HepG2 (cell line): ENCODE results near the gene FAAP20. TPM values are rescaled to one million over a fixed set of nuclear protein-coding genes. Genes with fewer than 3 reads are reported as not detected.

Experiments used
- EED ChIP-seq: sonication (generic); formaldehyde crosslinking; IDR thresholded peaks from 2 replicates; pipeline ENCODE4 v1.5.0; 2020; ENCODE audit warnings: mild to moderate bottlenecking, missing genetic modification reagents
- ELK4 ChIP-seq: sonication (generic); formaldehyde crosslinking; IDR thresholded peaks from 2 replicates; pipeline ENCODE4 v1.9.0; 2021; ENCODE audit warnings: missing genetic modification reagents, borderline replicate concordance
- GFI1 ChIP-seq: sonication (generic); formaldehyde crosslinking; IDR thresholded peaks from 2 replicates; pipeline ENCODE4 v1.5.0; 2020; ENCODE audit warnings: missing genetic modification reagents, mild to moderate bottlenecking, borderline replicate concordance
- KLF16 ChIP-seq, 2 experiments: sonication (generic) in 1 of 2; formaldehyde crosslinking in 1 of 2; IDR thresholded peaks; 2 replicates each; pipeline versions ENCODE4 v1.6.1 to v1.8.0; 2016 to 2023; ENCODE audit warnings: missing genetic modification reagents in 2 of 2, missing compliant biosample characterization in 1 of 2
- NR2F1 ChIP-seq, 2 experiments: fragments of 450-650 bp in 1 of 2; formaldehyde crosslinking in 1 of 2; IDR thresholded peaks; 2 replicates each; pipeline versions ENCODE4 v1.5.0 to v1.6.1; 2016 to 2020; ENCODE audit warnings: mild to moderate bottlenecking in 1 of 2, missing compliant biosample characterization in 1 of 2, missing genetic modification reagents in 1 of 2, moderate library complexity in 1 of 2
- PHB2 ChIP-seq: fragments of 450-650 bp; IDR thresholded peaks from 2 replicates; pipeline ENCODE4 v1.6.1; 2018; ENCODE audit not compliant: partially characterized antibody
- REPIN1 ChIP-seq: sonication (generic); formaldehyde crosslinking; IDR thresholded peaks from 2 replicates; pipeline ENCODE4 v1.8.0; 2022; ENCODE audit warnings: missing genetic modification reagents, low read depth, mild to moderate bottlenecking, borderline replicate concordance
- TEAD3 ChIP-seq: optimal IDR thresholded peaks from 2 replicates; pipeline ENCODE3; 2016; ENCODE audit warnings: borderline replicate concordance
- TFAP4 ChIP-seq: sonication (generic); IDR thresholded peaks from 2 replicates; pipeline ENCODE4 v1.6.1; 2016; ENCODE audit warnings: low read depth, borderline replicate concordance
- UBTF ChIP-seq: sonication (generic); formaldehyde crosslinking; IDR thresholded peaks from 2 replicates; pipeline ENCODE4 v1.4.0; 2020; ENCODE audit warnings: mild to moderate bottlenecking, missing genetic modification reagents
- XRCC5 ChIP-seq: fragments of 200-400 bp; formaldehyde crosslinking; optimal IDR thresholded peaks from 2 replicates; pipeline ENCODE3; 2017; ENCODE audit warnings: mild to moderate bottlenecking, low read length
- ZBTB1 ChIP-seq: sonication (generic); formaldehyde crosslinking; IDR thresholded peaks from 2 replicates; pipeline ENCODE4 v1.4.0; 2020; ENCODE audit warnings: missing genetic modification reagents, borderline replicate concordance
- ZNF138 ChIP-seq: sonication (generic); formaldehyde crosslinking; IDR thresholded peaks from 2 replicates; pipeline ENCODE4 v1.5.0; 2020; ENCODE audit warnings: mild to moderate bottlenecking, low read depth, missing genetic modification reagents
- ZNF382 ChIP-seq: sonication (generic); formaldehyde crosslinking; IDR thresholded peaks from 2 replicates; pipeline ENCODE4 v1.5.0; 2020; ENCODE audit warnings: missing genetic modification reagents, mild to moderate bottlenecking, borderline replicate concordance
- ZNF430 ChIP-seq: sonication (generic); formaldehyde crosslinking; IDR thresholded peaks from 2 replicates; pipeline ENCODE4 v1.9.0; 2021; ENCODE audit warnings: mild to moderate bottlenecking, missing genetic modification reagents
- ZNF432 ChIP-seq: sonication (generic); formaldehyde crosslinking; IDR thresholded peaks from 2 replicates; pipeline ENCODE4 v1.5.0; 2020; ENCODE audit warnings: missing genetic modification reagents, mild to moderate bottlenecking, borderline replicate concordance
- ZNF747 ChIP-seq: sonication (generic); formaldehyde crosslinking; IDR thresholded peaks from 2 replicates; pipeline ENCODE4 v1.8.1; 2023; ENCODE audit warnings: missing genetic modification reagents, mild to moderate bottlenecking, borderline replicate concordance
- polyA plus RNA-seq, 8 experiments: library from polyadenylated mRNA; depleted of rRNA in 3 of 8; stranded (reverse) in 7 of 8; unstranded in 1 of 8; fragments of >200 nt; fragmentation: Illumina TruSeq in 4 of 8; extraction: Trizol in 4 of 8; gene quantifications; 2 replicates each; pipeline versions ENCODE4 v1.2.1 to v1.2.3, GENCODE V29; 2011 to 2016; ENCODE audit warnings: low read depth in 4 of 8, missing spikeins in 1 of 8, mixed read lengths in 1 of 8; ENCODE audit not compliant: insufficient read depth in 1 of 8
- total RNA-seq, 5 experiments: library from RNA; depleted of rRNA; stranded (reverse); fragments of >200 nt; fragmentation: Illumina TruSeq; extraction: Trizol; gene quantifications; 2 replicates each; pipeline ENCODE4 v1.2.3, GENCODE V29; 2016; ENCODE audit warnings: low read depth in 1 of 5
- TF ChIP-seq, protein P1 (sequence below): sonication (generic); formaldehyde crosslinking; IDR thresholded peaks from 2 replicates; pipeline ENCODE4 v1.5.0; 2020; ENCODE audit warnings: missing genetic modification reagents
- TF ChIP-seq, protein P2 (sequence below): sonication (generic); formaldehyde crosslinking; IDR thresholded peaks from 2 replicates; pipeline ENCODE4 v1.9.0; 2021; ENCODE audit warnings: missing genetic modification reagents, mild to moderate bottlenecking, borderline replicate concordance
- TF ChIP-seq, protein P3 (sequence below): sonication (generic); formaldehyde crosslinking; IDR thresholded peaks from 2 replicates; pipeline ENCODE4 v1.5.0; 2020; ENCODE audit warnings: mild to moderate bottlenecking, missing genetic modification reagents, moderate library complexity

Gene FAAP20
- total and polyA plus RNA-seq, 2 of the 13 experiments (the other 11 are each of a cell fraction or from before 2014, with no cell fraction given) = 9.6 to 10.8 TPM

DNA sequence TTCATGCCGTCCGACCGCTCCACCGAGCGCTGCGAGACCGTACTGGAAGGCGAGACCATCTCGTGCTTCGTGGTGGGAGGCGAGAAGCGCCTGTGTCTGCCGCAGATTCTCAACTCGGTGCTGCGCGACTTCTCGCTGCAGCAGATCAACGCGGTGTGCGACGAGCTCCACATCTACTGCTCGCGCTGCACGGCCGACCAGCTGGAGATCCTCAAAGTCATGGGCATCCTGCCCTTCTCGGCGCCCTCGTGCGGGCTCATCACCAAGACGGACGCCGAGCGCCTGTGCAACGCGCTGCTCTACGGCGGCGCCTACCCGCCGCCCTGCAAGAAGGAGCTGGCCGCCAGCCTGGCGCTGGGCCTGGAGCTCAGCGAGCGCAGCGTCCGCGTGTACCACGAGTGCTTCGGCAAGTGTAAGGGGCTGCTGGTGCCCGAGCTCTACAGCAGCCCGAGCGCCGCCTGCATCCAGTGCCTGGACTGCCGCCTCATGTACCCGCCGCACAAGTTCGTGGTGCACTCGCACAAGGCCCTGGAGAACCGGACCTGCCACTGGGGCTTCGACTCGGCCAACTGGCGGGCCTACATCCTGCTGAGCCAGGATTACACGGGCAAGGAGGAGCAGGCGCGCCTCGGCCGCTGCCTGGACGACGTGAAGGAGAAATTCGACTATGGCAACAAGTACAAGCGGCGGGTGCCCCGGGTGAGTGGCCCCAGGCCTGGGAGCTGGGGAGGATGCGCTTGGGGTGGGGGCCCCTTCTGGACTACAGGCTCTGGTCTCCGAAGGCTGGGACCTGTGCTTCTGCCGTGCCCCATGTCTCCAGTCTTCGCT is 34.7 kb upstream of the FAAP20 start (continued):
- TF ChIP-seq UBTF (CRISPR knock-in tag) (peak; percentile 90), TEAD3 (CRISPR knock-in tag) (no peak), NR2F1 (CRISPR knock-in tag; IDR thresholded peaks at IDR 0.05) (no peak), TFAP4 (peak; percentile 48; the same call in 1 of the 2 replicates), ZNF430 (CRISPR knock-in tag) (no peak), ZNF432 (0 out of 2 replicates have a peak, but pooled peaks have one; percentile 71), GFI1 (CRISPR knock-in tag) (no peak), ZBTB1 (CRISPR knock-in tag) (no peak), KLF16 (CRISPR knock-in tag; IDR thresholded peaks at IDR 0.05) (no peak), ZNF382 (CRISPR knock-in tag) (no peak), XRCC5 (no peak), REPIN1 (CRISPR knock-in tag) (no peak), ZNF138 (CRISPR knock-in tag) (peak; percentile 70; the same call in 1 of the 2 replicates), EED (CRISPR knock-in tag) (peak; percentile 88; the same call in 1 of the 2 replicates), ELK4 (no peak), PHB2 (no peak), ZNF747 (CRISPR knock-in tag) (0 out of 2 replicates have a peak, but pooled peaks have one; percentile 56)
- TF ChIP-seq, protein P1, sequence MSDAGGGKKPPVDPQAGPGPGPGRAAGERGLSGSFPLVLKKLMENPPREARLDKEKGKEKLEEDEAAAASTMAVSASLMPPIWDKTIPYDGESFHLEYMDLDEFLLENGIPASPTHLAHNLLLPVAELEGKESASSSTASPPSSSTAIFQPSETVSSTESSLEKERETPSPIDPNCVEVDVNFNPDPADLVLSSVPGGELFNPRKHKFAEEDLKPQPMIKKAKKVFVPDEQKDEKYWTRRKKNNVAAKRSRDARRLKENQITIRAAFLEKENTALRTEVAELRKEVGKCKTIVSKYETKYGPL = no peak
- TF ChIP-seq, protein P2, sequence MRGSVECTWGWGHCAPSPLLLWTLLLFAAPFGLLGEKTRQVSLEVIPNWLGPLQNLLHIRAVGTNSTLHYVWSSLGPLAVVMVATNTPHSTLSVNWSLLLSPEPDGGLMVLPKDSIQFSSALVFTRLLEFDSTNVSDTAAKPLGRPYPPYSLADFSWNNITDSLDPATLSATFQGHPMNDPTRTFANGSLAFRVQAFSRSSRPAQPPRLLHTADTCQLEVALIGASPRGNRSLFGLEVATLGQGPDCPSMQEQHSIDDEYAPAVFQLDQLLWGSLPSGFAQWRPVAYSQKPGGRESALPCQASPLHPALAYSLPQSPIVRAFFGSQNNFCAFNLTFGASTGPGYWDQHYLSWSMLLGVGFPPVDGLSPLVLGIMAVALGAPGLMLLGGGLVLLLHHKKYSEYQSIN (CRISPR knock-in tag) = no peak
- TF ChIP-seq, protein P3, sequence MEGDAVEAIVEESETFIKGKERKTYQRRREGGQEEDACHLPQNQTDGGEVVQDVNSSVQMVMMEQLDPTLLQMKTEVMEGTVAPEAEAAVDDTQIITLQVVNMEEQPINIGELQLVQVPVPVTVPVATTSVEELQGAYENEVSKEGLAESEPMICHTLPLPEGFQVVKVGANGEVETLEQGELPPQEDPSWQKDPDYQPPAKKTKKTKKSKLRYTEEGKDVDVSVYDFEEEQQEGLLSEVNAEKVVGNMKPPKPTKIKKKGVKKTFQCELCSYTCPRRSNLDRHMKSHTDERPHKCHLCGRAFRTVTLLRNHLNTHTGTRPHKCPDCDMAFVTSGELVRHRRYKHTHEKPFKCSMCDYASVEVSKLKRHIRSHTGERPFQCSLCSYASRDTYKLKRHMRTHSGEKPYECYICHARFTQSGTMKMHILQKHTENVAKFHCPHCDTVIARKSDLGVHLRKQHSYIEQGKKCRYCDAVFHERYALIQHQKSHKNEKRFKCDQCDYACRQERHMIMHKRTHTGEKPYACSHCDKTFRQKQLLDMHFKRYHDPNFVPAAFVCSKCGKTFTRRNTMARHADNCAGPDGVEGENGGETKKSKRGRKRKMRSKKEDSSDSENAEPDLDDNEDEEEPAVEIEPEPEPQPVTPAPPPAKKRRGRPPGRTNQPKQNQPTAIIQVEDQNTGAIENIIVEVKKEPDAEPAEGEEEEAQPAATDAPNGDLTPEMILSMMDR (CRISPR knock-in tag) = peak; percentile 52
